H1 (cell line): ENCODE data around the gene C1orf74. TPM values are rescaled to one million over a fixed set of nuclear protein-coding genes. Genes with fewer than 3 reads are reported as not detected.

Experiments used
- CTCF ChIA-PET: fragments of 300-600 bp; sonication (Branson Sonifier 250); formaldehyde crosslinking; loops from one replicate; lab custom pipeline; 2021; ENCODE audit not compliant: partially characterized antibody; lab: Charles Lee
- POLR2A ChIA-PET: fragments of 300-600 bp; sonication (Branson Sonifier 250); formaldehyde crosslinking; loops from one replicate; lab custom pipeline; 2021; ENCODE audit warnings: inconsistent platforms; ENCODE audit not compliant: partially characterized antibody; lab: Charles Lee
- DNase-seq, 2 experiments: peaks; one replicate each; pipeline versions ENCODE4 v3.0.0 to v3.0.0-alpha.2; 2010 to 2022; ENCODE audit warnings: low spot score in 2 of 2, low read depth in 1 of 2, mixed read lengths in 1 of 2
- FAIRE-seq: peaks from 2 replicates; lab custom pipeline; 2011; peaks lifted over from hg19 to GRCh38; lab: Jason Lieb, UNC
- H2AFZ ChIP-seq: 2 replicates; pipeline ENCODE4 v1.8.1; 2012; ENCODE audit warnings: low read length, inconsistent platforms
- H2AK5ac ChIP-seq: 2 replicates; pipeline ENCODE4 v1.6.1; 2013; ENCODE audit warnings: low read depth, low read length
- H2BK120ac ChIP-seq: replicated peaks from 2 replicates; pipeline ENCODE3; 2013; ENCODE audit warnings: low read depth, low read length, inconsistent platforms
- H2BK12ac ChIP-seq: 2 replicates; pipeline ENCODE4 v1.6.1; 2013; ENCODE audit warnings: low read depth, low read length
- H2BK15ac ChIP-seq: 2 replicates; pipeline ENCODE4 v1.6.1; 2013; ENCODE audit warnings: low read length
- H2BK20ac ChIP-seq: 2 replicates; pipeline ENCODE4 v1.6.1; 2013; ENCODE audit warnings: low read length
- H2BK5ac ChIP-seq: 2 replicates; pipeline ENCODE4 v1.6.1; 2013; ENCODE audit warnings: low read depth, low read length
- H3K14ac ChIP-seq: 2 replicates; pipeline ENCODE4 v1.6.1; 2013; ENCODE audit warnings: inconsistent platforms; ENCODE audit not compliant: insufficient read length
- H3K18ac ChIP-seq: 2 replicates; pipeline ENCODE4 v1.6.1; 2013; ENCODE audit warnings: low read length; ENCODE audit errors: extremely low read depth
- H3K23ac ChIP-seq: 2 replicates; pipeline ENCODE4 v1.6.1; 2013; ENCODE audit warnings: inconsistent platforms; ENCODE audit not compliant: insufficient read length
- H3K23me2 ChIP-seq: 2 replicates; pipeline ENCODE4 v1.6.1; 2013; ENCODE audit warnings: low read depth, low read length
- H3K27ac ChIP-seq: 2 replicates; pipeline ENCODE4 v1.6.1; 2011; ENCODE audit warnings: low read depth, low read length, inconsistent platforms
- H3K27me3 ChIP-seq, 4 experiments: replicated peaks in 1 of 4; 1 replicate in 1 of 4; 2 replicates in 3 of 4; pipeline versions ENCODE4 v1.6.1 to v1.8.1; 2011 to 2013; ENCODE audit warnings: low read length in 3 of 4, mild to moderate bottlenecking in 3 of 4, inconsistent platforms in 2 of 4, mixed read lengths in 2 of 4, moderate library complexity in 1 of 4; ENCODE audit not compliant: control insufficient read depth in 3 of 4, insufficient read depth in 3 of 4; ENCODE audit errors: extremely low read depth in 1 of 4
- H3K36me3 ChIP-seq, 4 experiments: 2 replicates each; pipeline versions ENCODE4 v1.6.1 to v1.8.1; 2011 to 2013; ENCODE audit warnings: mild to moderate bottlenecking in 4 of 4, low read length in 3 of 4, moderate library complexity in 2 of 4, control low read depth in 1 of 4, inconsistent platforms in 1 of 4; ENCODE audit not compliant: insufficient read depth in 4 of 4, control insufficient read depth in 2 of 4
- H3K4ac ChIP-seq: replicated peaks from 2 replicates; pipeline ENCODE3; 2013; ENCODE audit warnings: low read length, low read depth, mixed read lengths, inconsistent platforms; ENCODE audit not compliant: insufficient read length
- H3K4me1 ChIP-seq, 4 experiments: replicated peaks in 1 of 4; 1 replicate in 1 of 4; 2 replicates in 3 of 4; pipeline versions ENCODE4 v1.6.1 to v1.8.1; 2011 to 2013; ENCODE audit warnings: low read length in 3 of 4, inconsistent platforms in 2 of 4, mixed read lengths in 1 of 4; ENCODE audit not compliant: insufficient read depth in 4 of 4, control insufficient read depth in 3 of 4
- H3K4me2 ChIP-seq, 2 experiments: 2 replicates each; pipeline versions ENCODE4 v1.6.1 to v1.8.1; 2011 to 2013; ENCODE audit warnings: low read depth in 2 of 2, low read length in 2 of 2, control low read depth in 1 of 2, inconsistent platforms in 1 of 2, mild to moderate bottlenecking in 1 of 2; ENCODE audit not compliant: insufficient read depth in 1 of 2
- H3K4me3 ChIP-seq, 4 experiments: fragments of 200-600, 300-600 bp in 1 of 4; sonication (generic), shearing (Covaris generic), sonication (Bioruptor Twin) in 1 of 4; 2 replicates each; pipeline versions ENCODE4 v1.5.1 to v1.8.1; 2011 to 2016; ENCODE audit warnings: low read length in 4 of 4, low read depth in 3 of 4, control low read depth in 2 of 4, inconsistent platforms in 2 of 4, mild to moderate bottlenecking in 2 of 4, mixed read lengths in 1 of 4, moderate library complexity in 1 of 4; ENCODE audit not compliant: insufficient read depth in 2 of 4; ENCODE audit errors: extremely low read depth in 1 of 4
- H3K56ac ChIP-seq: replicated peaks from 2 replicates; pipeline ENCODE3; 2013; ENCODE audit warnings: low read depth, mild to moderate bottlenecking, mixed read lengths, low read length, inconsistent platforms; ENCODE audit not compliant: insufficient read length
- H3K79me1 ChIP-seq: 2 replicates; pipeline ENCODE4 v1.6.1; 2013; ENCODE audit warnings: low read depth, low read length, control low read depth
- H3K79me2 ChIP-seq, 2 experiments: 2 replicates each; pipeline versions ENCODE4 v1.6.1 to v1.8.1; 2012 to 2013; ENCODE audit warnings: low read length in 2 of 2, mild to moderate bottlenecking in 2 of 2, inconsistent platforms in 1 of 2; ENCODE audit not compliant: insufficient read depth in 2 of 2, control insufficient read depth in 1 of 2
- H3K9ac ChIP-seq, 4 experiments: replicated peaks in 1 of 4; 1 replicate in 1 of 4; 2 replicates in 3 of 4; pipeline versions ENCODE4 v1.6.1 to v1.8.1; 2011 to 2013; ENCODE audit warnings: low read depth in 3 of 4, low read length in 3 of 4, control low read depth in 2 of 4, mild to moderate bottlenecking in 2 of 4, moderate library complexity in 2 of 4, inconsistent platforms in 1 of 4; ENCODE audit errors: extremely low read depth in 1 of 4
- H3K9me3 ChIP-seq, 2 experiments: 2 replicates each; pipeline versions ENCODE4 v1.6.1 to v1.8.1; 2012 to 2013; ENCODE audit warnings: mild to moderate bottlenecking in 2 of 2, moderate library complexity in 2 of 2, control low read depth in 1 of 2, inconsistent platforms in 1 of 2, low read depth in 1 of 2, low read length in 1 of 2, mixed read lengths in 1 of 2; ENCODE audit not compliant: insufficient read depth in 2 of 2
- H4K20me1 ChIP-seq, 2 experiments: replicated peaks in 1 of 2; 2 replicates each; pipeline versions ENCODE3 to v1.8.1; 2011 to 2013; ENCODE audit warnings: inconsistent platforms in 2 of 2, low read length in 2 of 2, mild to moderate bottlenecking in 1 of 2; ENCODE audit not compliant: insufficient read depth in 2 of 2, control insufficient read depth in 1 of 2
- H4K5ac ChIP-seq: 2 replicates; pipeline ENCODE4 v1.6.1; 2013; ENCODE audit warnings: low read length, low read depth, mixed read lengths, inconsistent platforms; ENCODE audit not compliant: insufficient read length
- H4K8ac ChIP-seq: 2 replicates; pipeline ENCODE4 v1.8.0; 2013; ENCODE audit warnings: mild to moderate bottlenecking, moderate library complexity, low read length, inconsistent platforms; ENCODE audit not compliant: insufficient read depth; ENCODE audit errors: extremely low read depth
- H4K91ac ChIP-seq: replicated peaks from 2 replicates; pipeline ENCODE3; 2013; ENCODE audit warnings: low read length, mixed read lengths, inconsistent platforms; ENCODE audit not compliant: insufficient read length
- CREB1 ChIP-seq: IDR thresholded peaks from 2 replicates; pipeline ENCODE4 v1.6.1; 2012; ENCODE audit warnings: inconsistent platforms
- EZH2 ChIP-seq: fragments of 200-600 bp; sonication (generic); IDR thresholded peaks from 2 replicates; pipeline ENCODE4 v1.7.1; 2012; ENCODE audit warnings: low read depth, mild to moderate bottlenecking, moderate library complexity, low read length, inconsistent platforms; ENCODE audit not compliant: severe bottlenecking
- FOSL1 ChIP-seq: IDR thresholded peaks from 2 replicates; pipeline ENCODE4 v1.6.1; 2011; ENCODE audit warnings: mild to moderate bottlenecking, low read depth, low read length, moderate library complexity; ENCODE audit not compliant: insufficient read depth
- SIRT6 ChIP-seq: IDR thresholded peaks from one replicate; pipeline ENCODE4 v1.7.1; 2012; ENCODE audit warnings: low read length, inconsistent platforms
- SIX5 ChIP-seq: IDR thresholded peaks from 2 replicates; pipeline ENCODE4 v1.6.1; 2011; ENCODE audit warnings: mild to moderate bottlenecking, low read depth, low read length
- SP1 ChIP-seq: IDR thresholded peaks from 2 replicates; pipeline ENCODE4 v1.6.1; 2011; ENCODE audit warnings: low read depth, low read length
- TAF1 ChIP-seq: IDR thresholded peaks from 2 replicates; pipeline ENCODE4 v1.6.1; 2011; ENCODE audit warnings: mild to moderate bottlenecking, low read depth, low read length
- TAF7 ChIP-seq: optimal IDR thresholded peaks from 2 replicates; pipeline ENCODE3; 2011; ENCODE audit warnings: low read depth, mild to moderate bottlenecking, inconsistent platforms, low read length, moderate library complexity, borderline replicate concordance
- TEAD4 ChIP-seq: IDR thresholded peaks from 2 replicates; pipeline ENCODE4 v1.6.1; 2012; ENCODE audit warnings: low read depth, low read length, inconsistent platforms, mixed read lengths
- WGBS, 2 experiments: shearing (Covaris generic) in 1 of 2; methylation state at CpG; one replicate each; pipeline versions ENCODE4 v1.1.6 to v1.1.7; 2013 to 2015; ENCODE audit warnings: low lambda C conversion rate in 2 of 2, mixed read lengths in 2 of 2, inconsistent platforms in 1 of 2, low coverage in 1 of 2, missing lambda C conversion rate in 1 of 2; ENCODE audit not compliant: insufficient replicate concordance in 2 of 2, insufficient coverage in 1 of 2, insufficient read length in 1 of 2; ENCODE audit errors: extremely low coverage in 1 of 2, missing lambda C conversion rate in 1 of 2; 5-methylcytosine and 5-hydroxymethylcytosine counted together
- polyA plus RNA-seq, 7 experiments: library from polyadenylated mRNA; depleted of rRNA in 3 of 7; stranded (reverse) in 5 of 7; unstranded in 2 of 7; fragments of >200 nt in 5 of 7; fragments of 200-250 nt in 2 of 7; gene quantifications; 1 replicate in 5 of 7; 2 replicates in 1 of 7; 4 replicates in 1 of 7; pipeline versions ENCODE4 v1.2.1 to v1.2.3, GENCODE V29; 2011 to 2013; ENCODE audit warnings: missing spikeins in 2 of 7, mixed read lengths in 2 of 7
- total RNA-seq: library from RNA; stranded (reverse); fragmentation: NEBNext Ultra II Directional; extraction: Animal tissue kit (Norgen Biotek cat#: 25700); gene quantifications from 2 replicates; pipeline ENCODE4 v1.2.1, GENCODE V29; 2021
- TF ChIP-seq, protein P1 (sequence below): IDR thresholded peaks from 2 replicates; pipeline ENCODE4 v1.6.1; 2012; ENCODE audit warnings: inconsistent platforms
- TF ChIP-seq, protein P2 (sequence below): IDR thresholded peaks from 2 replicates; pipeline ENCODE4 v1.6.1; 2012; ENCODE audit warnings: low read length, inconsistent platforms

Gene C1orf74
- total and polyA plus RNA-seq, 2 of the 8 experiments (the other 6 are each of a cell fraction or from before 2014, with no cell fraction given): 3.1 to 3.9 TPM

DNA sequence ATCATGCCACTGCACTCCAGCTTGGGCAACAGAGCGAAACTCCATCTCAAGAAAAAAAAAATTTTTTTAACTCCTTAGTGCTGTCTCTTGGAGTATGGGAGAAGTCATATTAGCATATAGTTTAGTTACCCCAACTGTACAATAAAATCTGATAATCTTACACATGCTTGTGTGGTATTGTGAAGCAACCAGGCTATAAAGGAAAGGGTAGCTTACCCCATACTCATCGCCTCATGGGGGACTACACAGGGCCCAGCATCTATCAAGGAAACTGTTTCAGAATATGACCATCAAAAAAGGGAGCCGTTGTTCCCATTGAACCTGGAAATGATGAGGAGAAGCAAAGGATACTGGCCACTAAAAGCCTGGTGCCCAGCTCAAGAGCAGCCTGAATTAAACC is 31.5 kb downstream of the C1orf74 start:
- no peak overlapping the region for H3K23ac ChIP-seq
- H4K5ac ChIP-seq: no peak overlapping the region
- no peak for FAIRE-seq
- H3K27ac ChIP-seq: no peak overlapping the region
- H2BK12ac ChIP-seq: no peak overlapping the region
- no peak overlapping the region for H4K8ac ChIP-seq
- no peak overlapping the region for H3K14ac ChIP-seq
- no peak overlapping the region for H2BK15ac ChIP-seq
- no peaks in the 10 kb centered on the region for H3K79me2 ChIP-seq
- H4K20me1 ChIP-seq: no peaks in the 10 kb centered on the region
- no peak overlapping the region for H3K4ac ChIP-seq
- CTCF ChIA-PET: interaction anchor here (0.7 to 1.3 kb wide), 2 partner anchors 71 to 125 kb away, joined by 3 to 4 read pairs; no protein-coding TSS in a partner anchor
- no peaks in the 10 kb centered on the region for H3K36me3 ChIP-seq
- 99% methylated on average over 3 of the region's 3 CpGs; no CpG with 5 or more reads in 1 of the 2 experiments for WGBS, 2 experiments
- H3K27me3 ChIP-seq: peaks cover 0 to 4% (median 0%) of the 10 kb centered on the region in 4 experiments; a peak in 2 of 7 replicates
- no peak overlapping the region for H3K4me3 ChIP-seq
- no peak overlapping the region for H2BK120ac ChIP-seq
- H3K9me3 ChIP-seq: no peaks in the 10 kb centered on the region
- H3K4me2 ChIP-seq: no peak overlapping the region
- POLR2A ChIA-PET: no interaction called here
- no peak overlapping the region for H2BK5ac ChIP-seq
- peaks cover 0 to 9% (median 0%) of the 10 kb centered on the region in 4 experiments; a peak in 1 of 7 replicates for H3K4me1 ChIP-seq
- H3K18ac ChIP-seq: no peak overlapping the region
- H2BK20ac ChIP-seq: no peak overlapping the region
- no peak for DNase-seq
- no peak overlapping the region for H3K9ac ChIP-seq
- H4K91ac ChIP-seq: no peak overlapping the region
- no peaks in the 10 kb centered on the region for H3K79me1 ChIP-seq
- no peak overlapping the region for H2AK5ac ChIP-seq
- no peak overlapping the region for H3K56ac ChIP-seq
- H2AFZ ChIP-seq: no peak overlapping the region
- H3K23me2 ChIP-seq: no peaks in the 10 kb centered on the region
- TF ChIP-seq SP1 (no peak), CREB1 (no peak), TAF1 (no peak), SIX5 (no peak), TEAD4 (no peak), FOSL1 (no peak), EZH2 (no peak), SIRT6 (no peak), TAF7 (no peak)
- TF ChIP-seq, protein P1, sequence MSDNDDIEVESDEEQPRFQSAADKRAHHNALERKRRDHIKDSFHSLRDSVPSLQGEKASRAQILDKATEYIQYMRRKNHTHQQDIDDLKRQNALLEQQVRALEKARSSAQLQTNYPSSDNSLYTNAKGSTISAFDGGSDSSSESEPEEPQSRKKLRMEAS: no peak
- TF ChIP-seq, protein P2, sequence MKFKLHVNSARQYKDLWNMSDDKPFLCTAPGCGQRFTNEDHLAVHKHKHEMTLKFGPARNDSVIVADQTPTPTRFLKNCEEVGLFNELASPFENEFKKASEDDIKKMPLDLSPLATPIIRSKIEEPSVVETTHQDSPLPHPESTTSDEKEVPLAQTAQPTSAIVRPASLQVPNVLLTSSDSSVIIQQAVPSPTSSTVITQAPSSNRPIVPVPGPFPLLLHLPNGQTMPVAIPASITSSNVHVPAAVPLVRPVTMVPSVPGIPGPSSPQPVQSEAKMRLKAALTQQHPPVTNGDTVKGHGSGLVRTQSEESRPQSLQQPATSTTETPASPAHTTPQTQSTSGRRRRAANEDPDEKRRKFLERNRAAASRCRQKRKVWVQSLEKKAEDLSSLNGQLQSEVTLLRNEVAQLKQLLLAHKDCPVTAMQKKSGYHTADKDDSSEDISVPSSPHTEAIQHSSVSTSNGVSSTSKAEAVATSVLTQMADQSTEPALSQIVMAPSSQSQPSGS: no peak
